Activated CD8-positive, alpha-beta memory T cell treated with anti-CD3 and anti-CD28 coated beads, Interleukin-2, amount 50 U/mL, for 48 hours (primary cell): ENCODE measurements around the gene KDM1A.
A peak's percentile ranks its signal among the peaks of the same experiment; 100 is the strongest.
"Not testable (repeated sequence)": the region's sequence is repeated elsewhere in the genome, so short reads cannot be mapped to it uniquely, and the experiment has no call there.

Experiments used
- DNase-seq: peaks from one replicate; pipeline ENCODE4 v3.0.0-alpha.2; 2020

The KDM1A gene

GRCh38 chr1:23019094-23019862 is at the start of gene KDM1A:
Gene KDM1A (plus strand): TSS chr1:23019468. CDS start chr1:23019597, 129 bp downstream.
- DNase-seq: peak; percentile 96

DNA sequence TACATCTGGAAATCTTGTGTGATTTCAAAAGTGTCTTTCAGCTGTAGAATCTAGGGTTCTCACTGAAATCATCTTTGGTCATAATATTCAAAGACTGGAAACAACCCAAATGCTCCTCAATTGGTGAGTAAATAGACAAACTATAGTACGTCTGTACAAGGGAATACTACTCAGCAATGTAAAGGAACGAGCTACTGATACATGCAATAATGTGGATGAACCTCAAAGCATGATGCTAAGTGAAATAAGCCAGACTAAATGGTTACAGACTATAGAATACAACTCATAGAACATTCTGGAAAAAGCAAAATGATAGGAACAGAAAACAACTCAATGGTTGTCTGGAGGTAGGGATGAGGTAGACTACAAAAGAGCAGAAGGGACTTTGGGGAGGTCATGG is 49.2 kb upstream of the KDM1A start:
- no peak for DNase-seq

DNA sequence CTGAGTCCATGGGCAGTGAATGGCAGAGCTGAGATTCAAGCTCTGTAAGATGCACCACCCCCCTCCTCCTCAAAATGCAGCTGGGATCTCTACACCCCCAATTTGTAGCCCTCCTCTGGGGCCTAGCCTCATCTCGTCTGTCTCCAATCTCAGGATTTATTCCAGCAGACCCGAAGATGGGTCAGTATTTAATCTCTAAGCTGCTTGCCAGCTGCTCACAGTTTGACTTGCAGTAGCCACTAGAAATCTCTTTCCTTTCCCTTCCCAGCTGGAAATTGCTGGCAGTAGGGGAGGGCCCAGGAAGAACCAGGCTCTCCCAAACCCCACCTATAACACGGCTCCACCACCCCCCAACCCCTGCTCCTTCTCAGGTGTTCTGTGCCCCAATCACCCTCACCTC is 48.1 kb upstream of the KDM1A start:
- DNase-seq: no peak

GRCh38 chr1:22971611-22972405 is 47.5 kb upstream of the KDM1A start:
- DNase-seq: no peak

DNA sequence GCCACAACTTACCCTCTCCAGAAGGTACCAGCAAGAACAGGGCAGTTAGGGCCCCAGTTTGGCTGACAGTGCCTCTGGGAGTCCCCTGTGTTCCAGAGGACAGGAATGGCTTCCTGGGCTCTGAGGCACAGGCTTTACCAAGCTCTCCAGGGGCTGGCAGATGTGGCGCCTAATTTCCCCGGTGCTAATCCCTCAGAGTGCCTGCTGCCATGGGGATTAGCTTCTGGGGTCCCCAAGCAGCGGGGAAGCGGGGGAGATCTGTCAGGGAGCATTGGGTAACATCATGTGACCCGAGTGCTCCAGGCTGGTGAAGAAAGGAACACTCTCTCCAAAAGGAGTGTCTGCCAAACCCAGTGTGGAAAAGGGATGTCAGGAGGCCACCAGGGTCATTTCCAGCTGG is 46.5 kb upstream of the KDM1A start, which contains the start of gene LACTBL1:
LACTBL1 (minus strand) TSS at position 107 of the 400 bp plus-strand sequence. CDS start 550 bp downstream, outside the sequence.
- no peak for DNase-seq

DNA sequence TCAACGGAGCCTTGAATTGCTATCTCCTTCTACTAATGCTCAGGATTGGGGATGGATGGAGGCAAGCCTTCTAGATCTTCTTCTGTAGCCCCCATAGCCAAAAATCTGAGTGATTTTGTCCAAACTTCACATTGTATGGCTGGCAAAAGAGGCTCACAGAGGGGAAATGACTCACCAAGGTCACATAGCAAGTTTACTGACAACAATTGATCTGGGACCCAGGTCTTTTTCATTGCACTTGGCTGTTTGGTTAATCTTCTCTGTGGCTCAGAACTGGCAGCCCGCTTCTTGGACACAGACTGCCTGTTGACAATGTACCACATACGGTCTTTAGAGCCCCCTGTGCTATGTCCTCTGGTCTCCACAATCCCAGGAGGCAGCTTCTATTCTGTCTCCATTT is 43.6 kb upstream of the KDM1A start:
- no peak for DNase-seq

GRCh38 chr1:22976127-22976460 is 43.2 kb upstream of the KDM1A start:
- no peak for DNase-seq

- peak; percentile 63 for DNase-seq
Observed at GRCh38 chr1:22976461-22977243, 42.6 kb upstream of the KDM1A start.

GRCh38 chr1:22978299-22978698 is 41.0 kb upstream of the KDM1A start:
- DNase-seq: no peak

- not testable (repeated sequence) for DNase-seq
Observed at GRCh38 chr1:22980471-22980790, 38.8 kb upstream of the KDM1A start.

DNA sequence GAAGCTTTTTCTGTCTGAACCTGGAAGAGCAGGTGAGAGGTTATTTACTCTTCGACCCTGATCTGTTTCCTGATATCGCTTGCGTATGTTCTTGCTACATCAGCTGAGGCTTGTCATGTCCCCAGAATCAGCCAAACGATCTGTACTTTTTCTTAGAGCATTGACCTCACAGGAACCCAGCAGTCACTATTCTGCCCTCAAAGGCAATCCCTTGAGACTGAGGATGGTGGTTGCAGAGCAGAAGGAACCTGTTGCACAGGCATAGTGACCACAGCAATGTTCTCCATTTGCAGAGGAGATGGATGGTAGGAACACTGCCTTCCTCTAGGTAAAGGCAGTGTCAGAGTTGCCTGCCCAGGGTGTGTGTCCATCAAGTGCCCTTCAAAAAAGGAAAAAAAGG is 35.3 kb upstream of the KDM1A start:
- no peak for DNase-seq

- DNase-seq: not testable (repeated sequence)
Observed at GRCh38 chr1:22992384-22992783, 26.9 kb upstream of the KDM1A start.

DNA sequence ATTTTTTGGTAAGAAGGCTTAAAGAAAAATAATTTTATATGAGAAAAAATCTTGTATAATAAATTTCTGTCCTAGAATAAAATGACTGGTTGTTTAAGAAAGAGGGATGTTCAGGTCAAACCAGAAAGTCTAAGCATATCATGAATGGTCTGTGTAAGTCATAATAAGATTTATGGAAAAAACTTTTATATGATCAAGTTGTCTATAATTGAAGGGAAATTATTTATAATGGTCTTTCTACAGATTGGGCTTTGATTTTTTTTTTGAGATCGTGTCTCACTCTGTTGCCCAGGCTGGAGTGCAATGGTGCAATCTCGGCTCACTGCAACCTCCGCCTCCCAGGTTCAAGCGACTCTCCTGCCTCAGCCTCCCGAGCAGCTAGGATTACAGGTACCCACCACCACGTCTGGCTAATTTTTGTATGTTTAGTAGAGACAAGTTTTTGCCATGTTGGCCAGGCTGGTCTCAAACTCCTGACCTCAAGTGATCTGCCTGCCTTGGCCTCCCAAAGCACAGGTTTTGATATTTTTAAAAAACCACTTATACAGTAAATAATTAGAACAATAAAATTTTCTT is 26.0 kb upstream of the KDM1A start:
- DNase-seq: not testable (repeated sequence)

GRCh38 chr1:22995774-22996173 is 23.5 kb upstream of the KDM1A start:
- no peak for DNase-seq

DNA sequence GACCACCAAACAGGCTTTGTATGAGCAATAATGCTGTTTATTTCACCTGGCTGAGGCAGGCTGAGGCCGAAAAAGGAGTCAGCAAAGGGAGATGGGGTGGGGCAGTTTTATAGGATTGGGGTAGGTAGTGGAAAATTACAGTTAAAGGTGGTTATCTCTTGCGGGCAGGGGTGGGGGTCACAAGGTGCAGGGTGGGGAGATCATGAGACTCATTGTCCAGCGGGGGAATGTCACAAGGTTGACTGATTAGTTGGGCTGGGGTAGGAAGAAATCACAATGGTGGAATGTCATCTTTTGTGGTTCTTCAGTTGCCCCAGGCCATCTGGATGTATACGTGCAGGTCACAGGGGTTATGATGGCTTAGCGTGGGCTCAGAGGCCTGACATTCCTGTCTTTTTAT is 21.7 kb upstream of the KDM1A start:
- not testable (repeated sequence) for DNase-seq

- DNase-seq: not testable (repeated sequence)
Observed at GRCh38 chr1:23000133-23000532, 19.1 kb upstream of the KDM1A start.

DNA sequence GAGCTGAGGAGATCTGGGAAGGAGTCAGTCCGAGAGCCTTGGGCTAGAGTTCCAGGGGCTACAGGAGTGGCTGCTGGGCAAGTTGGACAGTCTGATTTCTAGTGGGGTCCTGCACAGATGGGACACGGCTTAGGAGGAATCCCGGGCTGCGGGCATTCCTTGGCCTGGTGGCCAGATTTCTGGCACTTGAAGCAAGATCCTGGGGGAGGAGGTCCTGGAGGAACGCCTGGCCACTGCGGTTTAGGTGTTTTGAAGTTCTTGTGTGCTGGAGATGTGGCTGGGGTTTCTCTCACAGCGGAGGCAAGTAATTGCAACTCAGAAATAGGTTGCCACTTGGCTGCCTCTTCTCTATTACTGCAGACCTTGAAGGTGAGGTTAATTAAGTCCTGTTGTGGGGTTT is 17.1 kb upstream of the KDM1A start:
- not testable (repeated sequence) for DNase-seq

GRCh38 chr1:23004112-23004511 is 15.2 kb upstream of the KDM1A start:
- DNase-seq: no peak

GRCh38 chr1:23004769-23005168 is 14.5 kb upstream of the KDM1A start:
- DNase-seq: not testable (repeated sequence)

GRCh38 chr1:23007106-23007505 is 12.2 kb upstream of the KDM1A start:
- no peak for DNase-seq

DNA sequence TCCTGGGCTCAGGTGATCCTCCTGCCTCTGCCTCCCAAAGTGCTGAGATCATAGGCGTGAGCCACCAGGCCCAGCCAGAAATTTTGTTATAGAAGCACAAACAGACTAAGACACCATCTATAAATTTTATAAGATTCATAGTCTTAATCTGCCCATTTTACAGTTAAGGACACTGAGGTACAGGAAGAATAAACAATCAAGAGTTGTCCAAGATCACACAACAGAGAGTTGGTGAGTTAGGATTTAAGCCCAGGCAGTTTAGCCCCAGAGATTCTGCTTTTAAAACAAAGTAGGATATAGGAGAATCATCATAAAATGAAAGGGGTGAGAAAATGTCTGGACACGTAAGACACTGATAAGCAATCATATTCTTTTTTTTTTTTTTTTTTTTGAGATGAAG is 10.4 kb upstream of the KDM1A start:
- no peak for DNase-seq

DNA sequence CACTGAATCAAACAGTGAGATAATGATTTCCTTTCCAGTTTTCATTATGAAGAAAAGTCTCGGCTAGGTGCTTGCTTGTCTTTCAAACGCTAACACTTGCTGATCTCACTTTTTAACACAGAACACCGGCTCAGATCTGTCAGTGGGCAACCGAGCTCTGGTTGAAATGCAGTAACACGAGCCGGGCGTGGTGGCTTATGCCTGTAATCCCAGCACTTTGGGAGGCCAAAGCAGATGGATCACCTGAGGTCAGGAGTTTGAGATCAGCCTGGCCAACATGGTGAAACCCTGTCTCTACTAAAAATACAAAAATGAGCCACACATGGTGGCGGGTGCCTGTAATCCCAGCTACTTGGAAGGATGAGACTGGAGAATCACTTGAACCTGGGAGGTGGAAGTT is 9.2 kb upstream of the KDM1A start:
- not testable (repeated sequence) for DNase-seq

- DNase-seq: no peak
Observed at GRCh38 chr1:23013657-23014056, 5.6 kb upstream of the KDM1A start.
